HG02610 (cell line): Measurements from ENCODE around the gene PDE4A.

Experiments used
- ATAC-seq: cut with Tn5 transposase; IDR thresholded peaks from one replicate; pipeline ENCODE4 v1.9.1; 2021; ENCODE audit warnings: mild to moderate bottlenecking, moderate library complexity; ENCODE audit not compliant: unreplicated experiment

The PDE4A gene

GRCh38 chr19:10505583-10506229, 85.4 kb downstream of the PDE4A start:
- ATAC-seq: no peak

DNA sequence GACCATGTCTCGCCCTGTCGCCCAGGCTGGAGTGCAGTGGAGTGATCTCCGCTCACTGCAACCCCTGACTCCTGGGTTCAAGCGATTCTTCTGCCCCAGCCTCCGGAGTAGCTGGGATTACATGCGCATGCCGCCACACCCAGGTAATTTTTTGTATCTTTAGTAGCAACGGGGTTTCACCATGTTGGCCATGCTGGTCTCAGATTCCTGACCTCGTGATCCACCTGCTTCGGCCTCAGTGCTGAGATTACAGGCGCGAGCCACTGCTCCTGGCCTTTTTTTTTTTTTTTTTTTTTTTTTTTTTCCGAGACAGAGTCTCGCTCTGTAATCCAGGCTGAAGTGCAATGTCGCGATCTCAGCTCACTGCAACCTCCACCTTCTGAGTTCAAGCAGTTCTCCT, 87.7 kb downstream of the PDE4A start:
- no peak for ATAC-seq

DNA sequence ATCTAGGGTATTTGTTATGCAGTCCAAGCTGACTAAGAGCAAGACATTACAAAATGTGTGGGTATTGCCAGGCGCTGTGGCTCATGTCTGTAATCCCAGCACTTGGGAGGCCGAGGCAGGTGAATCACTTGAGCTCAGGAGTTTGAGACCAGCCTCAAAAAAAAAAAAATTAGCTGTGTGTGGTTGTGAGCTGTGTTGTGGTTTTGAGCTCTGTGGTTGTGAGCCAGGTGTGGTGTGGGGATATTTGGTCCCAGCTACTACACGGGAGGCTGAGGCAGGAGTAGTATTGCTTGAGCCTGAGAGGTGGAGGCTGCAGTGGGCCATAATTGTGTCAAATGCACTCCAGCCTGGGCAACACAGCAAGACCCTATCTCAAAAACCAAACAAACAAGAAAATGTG, 88.4 kb downstream of the PDE4A start:
- no peak for ATAC-seq

- no peak for ATAC-seq
Measured at GRCh38 chr19:10510301-10510802, 90.0 kb downstream of the PDE4A start.

- ATAC-seq: no peak
Measured at GRCh38 chr19:10513223-10513622, 92.9 kb downstream of the PDE4A start.

GRCh38 chr19:10514211-10515145, 94.1 kb downstream of the PDE4A start:
- no peak for ATAC-seq

GRCh38 chr19:10516064-10516385, 95.7 kb downstream of the PDE4A start:
- no peak for ATAC-seq

GRCh38 chr19:10516671-10517286, 96.4 kb downstream of the PDE4A start:
- no peak for ATAC-seq

GRCh38 chr19:10517361-10517759, 97.0 kb downstream of the PDE4A start, which contains the start of gene S1PR5:
Gene S1PR5, minus strand, starts transcription at chr19:10517447. Its CDS starts 2,436 bp downstream, at chr19:10515011.
- ATAC-seq: no peak

GRCh38 chr19:10517760-10518443, 97.6 kb downstream of the PDE4A start:
- no peak for ATAC-seq

DNA sequence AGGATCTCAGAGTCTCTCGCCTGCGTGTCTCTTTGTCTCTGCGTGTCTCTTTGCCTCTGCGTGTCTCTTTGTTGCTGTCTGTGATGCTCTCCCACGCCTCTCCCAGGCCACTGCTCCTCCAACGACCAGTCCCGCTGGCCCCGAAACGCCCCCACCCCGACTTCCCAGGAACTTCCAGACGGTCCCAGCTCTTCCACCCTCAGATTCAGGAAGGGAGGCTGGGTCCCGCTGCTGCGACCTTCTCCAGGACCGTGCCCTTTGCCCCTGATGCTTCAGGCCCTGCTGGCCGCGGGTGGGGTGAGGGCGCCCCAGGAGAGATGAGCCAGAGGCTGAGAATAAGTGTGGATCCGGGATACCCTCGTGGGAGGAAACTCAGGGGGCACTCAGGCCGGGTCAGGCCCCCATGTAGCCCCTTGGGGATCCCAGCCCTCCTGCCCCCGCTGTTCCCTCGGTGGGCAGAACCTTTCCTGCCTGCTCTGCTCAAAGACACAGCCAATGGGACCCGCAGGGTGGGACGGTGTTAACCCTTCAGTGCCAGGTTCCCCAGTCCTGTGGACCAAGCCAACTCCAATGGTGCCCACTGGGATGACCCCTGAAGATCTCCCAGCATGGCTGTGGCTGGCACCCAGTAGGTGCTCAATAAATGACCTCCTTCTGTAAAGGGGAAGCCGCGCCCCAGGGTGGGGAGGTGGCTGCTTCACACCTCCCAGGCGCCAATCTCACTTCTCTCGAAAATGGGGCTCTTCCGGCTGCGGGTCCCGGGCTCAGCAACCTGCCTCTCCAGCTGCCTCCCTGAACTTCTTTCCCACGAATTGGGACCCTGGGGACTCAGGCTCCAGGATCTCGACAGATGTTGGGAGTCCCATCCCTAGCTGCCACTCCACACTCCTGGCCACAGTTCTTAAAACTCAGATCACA, 98.4 kb downstream of the PDE4A start:
- no peak for ATAC-seq
